GM23338 (cell line): Measurements from ENCODE around the gene OSGIN1. TPM values are rescaled to one million over a fixed set of nuclear protein-coding genes. Genes with fewer than 3 reads are reported as not detected.

Experiments used
- ATAC-seq: fragments of 200-7000 bp; cut with Tn5 transposase; 3 replicates; pipeline ENCODE4 v1.9.1; 2020
- DNase-seq: peaks from one replicate; pipeline ENCODE4 v3.0.0-alpha.2; 2015; ENCODE audit warnings: low spot score
- H2AFZ ChIP-seq: fragments of 200-600 bp; sonication (generic); 2 replicates; pipeline ENCODE4 v1.8.0; 2016; ENCODE audit warnings: antibody characterized with exemption, mild to moderate bottlenecking, moderate library complexity
- H3F3A ChIP-seq: fragments of 200-600 bp; sonication (generic); replicated peaks from 2 replicates; pipeline ENCODE4 v1.8.0; 2017; ENCODE audit warnings: antibody characterized with exemption, mixed run types, low read depth
- H3K27ac ChIP-seq: fragments of 200-600 bp; sonication (generic); 2 replicates; pipeline ENCODE4 v1.6.1; 2016; ENCODE audit warnings: low read depth
- H3K27me3 ChIP-seq: fragments of 200-600 bp; sonication (generic); 2 replicates; pipeline ENCODE4 v1.8.0; 2016; ENCODE audit warnings: mild to moderate bottlenecking, mixed run types, moderate library complexity; ENCODE audit not compliant: insufficient read depth
- H3K36me3 ChIP-seq: fragments of 200-600 bp; sonication (generic); 2 replicates; pipeline ENCODE4 v1.8.0; 2016; ENCODE audit warnings: mild to moderate bottlenecking; ENCODE audit not compliant: insufficient read depth
- H3K4me1 ChIP-seq: fragments of 200-600 bp; sonication (generic); 2 replicates; pipeline ENCODE4 v1.8.0; 2016; ENCODE audit warnings: mild to moderate bottlenecking, moderate library complexity; ENCODE audit not compliant: insufficient read depth
- H3K4me2 ChIP-seq: fragments of 200-600 bp; sonication (generic); 2 replicates; pipeline ENCODE4 v1.7.1; 2017; ENCODE audit warnings: mixed run types
- H3K4me3 ChIP-seq: fragments of 200-600 bp; sonication (generic); 2 replicates; pipeline ENCODE4 v1.6.1; 2016; ENCODE audit warnings: mixed run types
- H3K79me2 ChIP-seq: fragments of 200-600 bp; sonication (generic); replicated peaks from 2 replicates; pipeline ENCODE4 v1.8.0; 2017; ENCODE audit warnings: mild to moderate bottlenecking; ENCODE audit not compliant: insufficient read depth
- H3K9me2 ChIP-seq: fragments of 200-600 bp; sonication (generic); 2 replicates; pipeline ENCODE4 v1.8.0; 2017; ENCODE audit not compliant: insufficient read depth
- H4K20me1 ChIP-seq: fragments of 200-600 bp; sonication (generic); replicated peaks from 2 replicates; pipeline ENCODE4 v1.8.0; 2017; ENCODE audit warnings: mild to moderate bottlenecking; ENCODE audit not compliant: insufficient read depth
- H3K27ac Mint-ChIP-seq: 2 replicates; pipeline ENCODE4 v1.8.0; 2020; ENCODE audit warnings: inconsistent platforms, mild to moderate bottlenecking, moderate library complexity, mixed read lengths
- H3K27me3 Mint-ChIP-seq: 3 replicates; pipeline ENCODE4 v1.8.0; 2022; ENCODE audit warnings: low read depth, mild to moderate bottlenecking, moderate library complexity, mixed read lengths, inconsistent platforms; ENCODE audit not compliant: insufficient read depth, poor library complexity
- H3K36me3 Mint-ChIP-seq: 3 replicates; pipeline ENCODE4 v1.8.0; 2021; ENCODE audit warnings: low read depth, mild to moderate bottlenecking, inconsistent platforms, moderate library complexity, mixed read lengths
- H3K4me1 Mint-ChIP-seq: 3 replicates; pipeline ENCODE4 v1.8.0; 2020; ENCODE audit warnings: mild to moderate bottlenecking, inconsistent platforms, mixed read lengths
- H3K4me3 Mint-ChIP-seq: 3 replicates; pipeline ENCODE4 v1.8.0; 2021; ENCODE audit warnings: moderate library complexity, mild to moderate bottlenecking, inconsistent platforms, mixed read lengths
- H3K9me3 Mint-ChIP-seq: 3 replicates; pipeline ENCODE4 v1.8.0; 2020; ENCODE audit warnings: moderate library complexity, mild to moderate bottlenecking, inconsistent platforms, mixed read lengths
- EZH2 ChIP-seq: fragments of 200-600 bp; sonication (generic); IDR thresholded peaks from one replicate; pipeline ENCODE4 v1.8.0; 2017; ENCODE audit warnings: antibody characterized with exemption, mild to moderate bottlenecking, low read depth; ENCODE audit not compliant: unreplicated experiment
- JUNB ChIP-seq: IDR thresholded peaks from one replicate; pipeline ENCODE4 v1.6.1; 2016; ENCODE audit warnings: antibody characterized with exemption; ENCODE audit not compliant: unreplicated experiment
- STAT1 ChIP-seq: IDR thresholded peaks from one replicate; pipeline ENCODE4 v1.6.1; 2016; ENCODE audit warnings: antibody characterized with exemption; ENCODE audit not compliant: unreplicated experiment
- ZNF114 ChIP-seq: fragments of 250-450 bp; sonication (Bioruptor Pico); IDR thresholded peaks from 2 replicates; pipeline ENCODE4 v1.5.0; 2020; ENCODE audit warnings: mild to moderate bottlenecking, moderate library complexity
- ZNF331 ChIP-seq: fragments of 250-450 bp; sonication (Bioruptor Pico); IDR thresholded peaks from 2 replicates; pipeline ENCODE4 v1.5.0; 2020; ENCODE audit warnings: low read depth, mild to moderate bottlenecking, moderate library complexity
- polyA plus RNA-seq: library from polyadenylated mRNA; unstranded; fragments of >200 nt; fragmentation: Nextera tagmentation; extraction: Ambion mirVana; gene quantifications from 2 replicates; pipeline ENCODE4 v1.2.1, GENCODE V29; 2016
- total RNA-seq: library from RNA; depleted of rRNA; stranded (reverse); fragments of >200 nt; shearing (Covaris generic); gene quantifications from 2 replicates; pipeline ENCODE4 v1.2.3, GENCODE V29; 2014
- TF ChIP-seq, protein P1 (sequence below): fragments of 250-450 bp; sonication (Bioruptor Pico); IDR thresholded peaks from 2 replicates; pipeline ENCODE4 v1.5.0; 2020; ENCODE audit warnings: mild to moderate bottlenecking, moderate library complexity
- TF ChIP-seq, protein P2 (sequence below), 2 experiments: fragments of 200-600 bp in 1 of 2; sonication (generic) in 1 of 2; conservative IDR thresholded peaks; 2 replicates each; pipeline versions ENCODE4 v1.5.1 to v1.6.1; 2016 to 2017; ENCODE audit warnings: antibody characterized with exemption in 2 of 2, low read depth in 2 of 2, mild to moderate bottlenecking in 2 of 2, moderate library complexity in 1 of 2

The OSGIN1 gene
- total and polyA plus RNA-seq, 2 experiments from 2014 or later = 0.32 to 1.6 TPM

- no peak overlapping the region for H3K4me3 Mint-ChIP-seq
- H3K27ac Mint-ChIP-seq = no peak overlapping the region
- TF ChIP-seq, protein P1, sequence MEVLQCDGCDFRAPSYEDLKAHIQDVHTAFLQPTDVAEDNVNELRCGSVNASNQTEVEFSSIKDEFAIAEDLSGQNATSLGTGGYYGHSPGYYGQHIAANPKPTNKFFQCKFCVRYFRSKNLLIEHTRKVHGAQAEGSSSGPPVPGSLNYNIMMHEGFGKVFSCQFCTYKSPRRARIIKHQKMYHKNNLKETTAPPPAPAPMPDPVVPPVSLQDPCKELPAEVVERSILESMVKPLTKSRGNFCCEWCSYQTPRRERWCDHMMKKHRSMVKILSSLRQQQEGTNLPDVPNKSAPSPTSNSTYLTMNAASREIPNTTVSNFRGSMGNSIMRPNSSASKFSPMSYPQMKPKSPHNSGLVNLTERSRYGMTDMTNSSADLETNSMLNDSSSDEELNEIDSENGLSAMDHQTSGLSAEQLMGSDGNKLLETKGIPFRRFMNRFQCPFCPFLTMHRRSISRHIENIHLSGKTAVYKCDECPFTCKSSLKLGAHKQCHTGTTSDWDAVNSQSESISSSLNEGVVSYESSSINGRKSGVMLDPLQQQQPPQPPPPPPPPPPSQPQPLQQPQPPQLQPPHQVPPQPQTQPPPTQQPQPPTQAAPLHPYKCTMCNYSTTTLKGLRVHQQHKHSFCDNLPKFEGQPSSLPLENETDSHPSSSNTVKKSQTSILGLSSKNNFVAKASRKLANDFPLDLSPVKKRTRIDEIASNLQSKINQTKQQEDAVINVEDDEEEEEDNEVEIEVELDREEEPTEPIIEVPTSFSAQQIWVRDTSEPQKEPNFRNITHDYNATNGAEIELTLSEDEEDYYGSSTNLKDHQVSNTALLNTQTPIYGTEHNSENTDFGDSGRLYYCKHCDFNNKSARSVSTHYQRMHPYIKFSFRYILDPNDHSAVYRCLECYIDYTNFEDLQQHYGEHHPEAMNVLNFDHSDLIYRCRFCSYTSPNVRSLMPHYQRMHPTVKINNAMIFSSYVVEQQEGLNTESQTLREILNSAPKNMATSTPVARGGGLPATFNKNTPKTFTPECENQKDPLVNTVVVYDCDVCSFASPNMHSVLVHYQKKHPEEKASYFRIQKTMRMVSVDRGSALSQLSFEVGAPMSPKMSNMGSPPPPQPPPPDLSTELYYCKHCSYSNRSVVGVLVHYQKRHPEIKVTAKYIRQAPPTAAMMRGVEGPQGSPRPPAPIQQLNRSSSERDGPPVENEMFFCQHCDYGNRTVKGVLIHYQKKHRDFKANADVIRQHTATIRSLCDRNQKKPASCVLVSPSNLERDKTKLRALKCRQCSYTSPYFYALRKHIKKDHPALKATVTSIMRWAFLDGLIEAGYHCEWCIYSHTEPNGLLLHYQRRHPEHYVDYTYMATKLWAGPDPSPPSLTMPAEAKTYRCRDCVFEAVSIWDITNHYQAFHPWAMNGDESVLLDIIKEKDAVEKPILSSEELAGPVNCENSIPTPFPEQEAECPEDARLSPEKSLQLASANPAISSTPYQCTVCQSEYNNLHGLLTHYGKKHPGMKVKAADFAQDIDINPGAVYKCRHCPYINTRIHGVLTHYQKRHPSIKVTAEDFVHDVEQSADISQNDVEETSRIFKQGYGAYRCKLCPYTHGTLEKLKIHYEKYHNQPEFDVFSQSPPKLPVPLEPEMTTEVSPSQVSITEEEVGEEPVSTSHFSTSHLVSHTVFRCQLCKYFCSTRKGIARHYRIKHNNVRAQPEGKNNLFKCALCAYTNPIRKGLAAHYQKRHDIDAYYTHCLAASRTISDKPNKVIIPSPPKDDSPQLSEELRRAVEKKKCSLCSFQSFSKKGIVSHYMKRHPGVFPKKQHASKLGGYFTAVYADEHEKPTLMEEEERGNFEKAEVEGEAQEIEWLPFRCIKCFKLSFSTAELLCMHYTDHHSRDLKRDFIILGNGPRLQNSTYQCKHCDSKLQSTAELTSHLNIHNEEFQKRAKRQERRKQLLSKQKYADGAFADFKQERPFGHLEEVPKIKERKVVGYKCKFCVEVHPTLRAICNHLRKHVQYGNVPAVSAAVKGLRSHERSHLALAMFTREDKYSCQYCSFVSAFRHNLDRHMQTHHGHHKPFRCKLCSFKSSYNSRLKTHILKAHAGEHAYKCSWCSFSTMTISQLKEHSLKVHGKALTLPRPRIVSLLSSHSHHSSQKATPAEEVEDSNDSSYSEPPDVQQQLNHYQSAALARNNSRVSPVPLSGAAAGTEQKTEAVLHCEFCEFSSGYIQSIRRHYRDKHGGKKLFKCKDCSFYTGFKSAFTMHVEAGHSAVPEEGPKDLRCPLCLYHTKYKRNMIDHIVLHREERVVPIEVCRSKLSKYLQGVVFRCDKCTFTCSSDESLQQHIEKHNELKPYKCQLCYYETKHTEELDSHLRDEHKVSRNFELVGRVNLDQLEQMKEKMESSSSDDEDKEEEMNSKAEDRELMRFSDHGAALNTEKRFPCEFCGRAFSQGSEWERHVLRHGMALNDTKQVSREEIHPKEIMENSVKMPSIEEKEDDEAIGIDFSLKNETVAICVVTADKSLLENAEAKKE = no peak
- TF ChIP-seq JUNB (no peak), ZNF114 (no peak)
- H3K4me1 Mint-ChIP-seq = no peaks in the 10 kb centered on the region
- no peak overlapping the region for H3K4me2 ChIP-seq
- H3K9me3 Mint-ChIP-seq = no peaks in the 10 kb centered on the region
- H3K27me3 Mint-ChIP-seq = peaks cover 8% of the 10 kb centered on the region
- H3K79me2 ChIP-seq = no peaks in the 10 kb centered on the region
- H3K4me1 ChIP-seq = no peaks in the 10 kb centered on the region
- ATAC-seq (no peak), DNase-seq (no peak)
- H2AFZ ChIP-seq = no peak overlapping the region
- H3K9me2 ChIP-seq = no peaks in the 10 kb centered on the region
- no peaks in the 10 kb centered on the region for H3K36me3 Mint-ChIP-seq
- no peaks in the 10 kb centered on the region for H4K20me1 ChIP-seq
- H3K27me3 ChIP-seq = no peaks in the 10 kb centered on the region
- no peaks in the 10 kb centered on the region for H3K36me3 ChIP-seq
- H3K27ac ChIP-seq = no peak overlapping the region
- no peak overlapping the region for H3K4me3 ChIP-seq
- H3F3A ChIP-seq = no peaks in the 10 kb centered on the region
Measured at GRCh38 chr16:84004442-84004841, 51.4 kb downstream of the OSGIN1 start.

DNA sequence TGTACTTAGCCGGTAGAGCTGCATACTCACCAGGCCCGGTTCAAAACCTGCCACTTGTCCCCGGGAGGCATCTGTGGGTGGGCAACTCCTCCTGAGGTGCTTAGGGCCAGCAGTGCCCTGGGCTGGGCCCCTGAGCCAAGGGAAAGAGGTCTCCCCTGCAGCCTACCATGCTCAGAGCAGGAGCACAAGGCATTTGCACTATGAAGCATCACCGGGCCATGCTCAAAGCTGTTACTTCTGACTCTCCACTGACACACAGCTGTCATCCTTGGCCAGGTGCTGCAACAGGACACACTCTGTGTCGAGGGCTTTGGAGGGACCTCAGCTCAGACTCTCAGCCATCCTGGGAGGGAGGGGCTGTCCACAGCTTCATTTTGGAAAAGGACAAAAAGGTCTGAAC lies 52.4 kb downstream of the OSGIN1 start:
- H3K27ac ChIP-seq = no peak overlapping the region
- no peaks in the 10 kb centered on the region for H3K79me2 ChIP-seq
- no peaks in the 10 kb centered on the region for H3K4me1 ChIP-seq
- no peaks in the 10 kb centered on the region for H3K9me2 ChIP-seq
- DNase-seq (no peak), ATAC-seq (no peak)
- no peak overlapping the region for H3K4me2 ChIP-seq
- no peak overlapping the region for H2AFZ ChIP-seq
- Mint-ChIP-seq H3K36me3 (no peaks in the 10 kb centered on the region), H3K4me3 (no peak overlapping the region), H3K27me3 (peaks cover 8% of the 10 kb centered on the region), H3K27ac (no peak overlapping the region), H3K9me3 (no peaks in the 10 kb centered on the region), H3K4me1 (no peaks in the 10 kb centered on the region)
- H3F3A ChIP-seq = no peaks in the 10 kb centered on the region
- no peaks in the 10 kb centered on the region for H3K36me3 ChIP-seq
- H3K27me3 ChIP-seq = no peaks in the 10 kb centered on the region
- no peaks in the 10 kb centered on the region for H4K20me1 ChIP-seq
- TF ChIP-seq STAT1 (no peak), EZH2 (no peak), ZNF114 (no peak), ZNF331 (CRISPR knock-in tag) (no peak)
- TF ChIP-seq, protein P2, sequence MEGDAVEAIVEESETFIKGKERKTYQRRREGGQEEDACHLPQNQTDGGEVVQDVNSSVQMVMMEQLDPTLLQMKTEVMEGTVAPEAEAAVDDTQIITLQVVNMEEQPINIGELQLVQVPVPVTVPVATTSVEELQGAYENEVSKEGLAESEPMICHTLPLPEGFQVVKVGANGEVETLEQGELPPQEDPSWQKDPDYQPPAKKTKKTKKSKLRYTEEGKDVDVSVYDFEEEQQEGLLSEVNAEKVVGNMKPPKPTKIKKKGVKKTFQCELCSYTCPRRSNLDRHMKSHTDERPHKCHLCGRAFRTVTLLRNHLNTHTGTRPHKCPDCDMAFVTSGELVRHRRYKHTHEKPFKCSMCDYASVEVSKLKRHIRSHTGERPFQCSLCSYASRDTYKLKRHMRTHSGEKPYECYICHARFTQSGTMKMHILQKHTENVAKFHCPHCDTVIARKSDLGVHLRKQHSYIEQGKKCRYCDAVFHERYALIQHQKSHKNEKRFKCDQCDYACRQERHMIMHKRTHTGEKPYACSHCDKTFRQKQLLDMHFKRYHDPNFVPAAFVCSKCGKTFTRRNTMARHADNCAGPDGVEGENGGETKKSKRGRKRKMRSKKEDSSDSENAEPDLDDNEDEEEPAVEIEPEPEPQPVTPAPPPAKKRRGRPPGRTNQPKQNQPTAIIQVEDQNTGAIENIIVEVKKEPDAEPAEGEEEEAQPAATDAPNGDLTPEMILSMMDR (conservative IDR thresholded peaks at IDR 0.05; ENCODE audit: low read depth in 2 of 2) = no peak
- no peak overlapping the region for H3K4me3 ChIP-seq
